Smooth muscle cell (in vitro differentiated cells): Measurements from ENCODE around the gene WDR27. TPM values are rescaled to one million over a fixed set of nuclear protein-coding genes. Genes with fewer than 3 reads are reported as not detected.

Experiments used
- DNase-seq: peaks from one replicate; lab custom pipeline; 2025; ENCODE audit not compliant: unreplicated experiment; lab: John Stamatoyannopoulos, UW
- H2AFZ ChIP-seq: fragments of 200-600 bp; sonication (generic); 2 replicates; pipeline ENCODE4 v1.6.0; 2016; ENCODE audit warnings: antibody characterized with exemption, low read depth, mild to moderate bottlenecking
- H3F3A ChIP-seq: fragments of 200-600 bp; sonication (generic); 2 replicates; pipeline ENCODE4 v1.6.0; 2017; ENCODE audit warnings: antibody characterized with exemption, low read depth
- H3K27ac ChIP-seq: fragments of 200-600 bp; sonication (generic); 2 replicates; pipeline ENCODE4 v1.5.1; 2016; ENCODE audit warnings: low read depth, mild to moderate bottlenecking
- H3K27me3 ChIP-seq: fragments of 200-600 bp; sonication (generic); 2 replicates; pipeline ENCODE4 v1.6.1; 2016; ENCODE audit warnings: low read depth, mild to moderate bottlenecking
- H3K36me3 ChIP-seq: fragments of 200-600 bp; sonication (generic); 2 replicates; pipeline ENCODE4 v1.5.1; 2016; ENCODE audit warnings: low read depth
- H3K4me1 ChIP-seq: fragments of 200-600 bp; sonication (generic); 2 replicates; pipeline ENCODE4 v1.5.1; 2016; ENCODE audit warnings: low read depth
- H3K4me2 ChIP-seq: fragments of 200-600 bp; sonication (generic); 2 replicates; pipeline ENCODE4 v1.6.0; 2016; ENCODE audit warnings: mild to moderate bottlenecking
- H3K4me3 ChIP-seq: fragments of 200-600 bp; sonication (generic); 2 replicates; pipeline ENCODE4 v1.5.1; 2016; ENCODE audit warnings: mild to moderate bottlenecking
- H3K79me2 ChIP-seq: fragments of 200-600 bp; sonication (generic); 2 replicates; pipeline ENCODE4 v1.6.0; 2016; ENCODE audit warnings: low read depth, mild to moderate bottlenecking
- H3K9ac ChIP-seq: fragments of 200-600 bp; sonication (generic); 2 replicates; pipeline ENCODE4 v1.6.0; 2016; ENCODE audit warnings: low read depth
- H3K9me3 ChIP-seq: fragments of 200-600 bp; sonication (generic); replicated peaks from 2 replicates; pipeline ENCODE4 v1.5.1; 2016; ENCODE audit warnings: low read depth
- H4K20me1 ChIP-seq: fragments of 200-600 bp; sonication (generic); 2 replicates; pipeline ENCODE4 v1.6.0; 2016; ENCODE audit warnings: low read depth
- CTCF ChIP-seq: fragments of 200-600 bp; sonication (generic); IDR thresholded peaks from 2 replicates; pipeline ENCODE4 v1.5.1; 2017; ENCODE audit warnings: borderline replicate concordance, mild to moderate bottlenecking, antibody characterized with exemption; ENCODE audit not compliant: insufficient read depth, poor library complexity, severe bottlenecking
- WGBS: methylation state at CpG from one replicate; pipeline ENCODE4 v1.1.7; 2016; ENCODE audit warnings: low lambda C conversion rate; 5-methylcytosine and 5-hydroxymethylcytosine counted together
- polyA plus RNA-seq: library from polyadenylated mRNA; unstranded; fragments of >200 nt; fragmentation: Nextera tagmentation; extraction: Ambion mirVana; gene quantifications from 2 replicates; pipeline ENCODE4 v1.2.1, GENCODE V29; 2016
- total RNA-seq: library from RNA; depleted of rRNA; stranded (reverse); fragments of >200 nt; gene quantifications from 2 replicates; pipeline ENCODE4 v1.2.3, GENCODE V29; 2014

Gene WDR27
- total and polyA plus RNA-seq, 2 experiments from 2014 or later, result 26.0 to 47.0 TPM

- Histone ChIP-seq H3K4me3 (no peak overlapping the region), H3K9me3 (no peaks in the 10 kb centered on the region), H3K79me2 (no peaks in the 10 kb centered on the region), H2AFZ (no peak overlapping the region), H3K36me3 (no peaks in the 10 kb centered on the region), H3K9ac (no peak overlapping the region), H3F3A (no peaks in the 10 kb centered on the region), H3K4me1 (no peaks in the 10 kb centered on the region), H3K27ac (no peak overlapping the region), H3K4me2 (no peak overlapping the region), H4K20me1 (no peaks in the 10 kb centered on the region), H3K27me3 (no peaks in the 10 kb centered on the region)
- 93% methylated on average over 20 of the region's 27 CpGs for WGBS
- no peak for TF ChIP-seq CTCF
- DNase-seq, result no peak
Measured at GRCh38 chr6:169445661-169446581, 255.9 kb downstream of the WDR27 start.

GRCh38 chr6:169445227-169445626, 256.6 kb downstream of the WDR27 start:
- H3K9me3 ChIP-seq, result no peaks in the 10 kb centered on the region
- H3K9ac ChIP-seq, result no peak overlapping the region
- no peaks in the 10 kb centered on the region for H3K36me3 ChIP-seq
- H3K4me1 ChIP-seq, result no peaks in the 10 kb centered on the region
- no peak overlapping the region for H2AFZ ChIP-seq
- no peaks in the 10 kb centered on the region for H3K27me3 ChIP-seq
- TF ChIP-seq CTCF, result peak; percentile 11
- H3F3A ChIP-seq, result no peaks in the 10 kb centered on the region
- H3K4me2 ChIP-seq, result no peak overlapping the region
- no peak for DNase-seq
- 88% methylated on average over 7 of the region's 7 CpGs for WGBS
- H3K4me3 ChIP-seq, result no peak overlapping the region
- H3K27ac ChIP-seq, result no peak overlapping the region
- no peaks in the 10 kb centered on the region for H4K20me1 ChIP-seq
- no peaks in the 10 kb centered on the region for H3K79me2 ChIP-seq

GRCh38 chr6:169441292-169441691, 260.5 kb downstream of the WDR27 start:
- Histone ChIP-seq H3F3A (no peaks in the 10 kb centered on the region), H4K20me1 (no peaks in the 10 kb centered on the region), H3K4me2 (no peak overlapping the region), H3K27ac (no peak overlapping the region), H3K36me3 (no peaks in the 10 kb centered on the region), H3K4me3 (no peak overlapping the region), H3K27me3 (no peaks in the 10 kb centered on the region), H2AFZ (no peak overlapping the region), H3K9ac (no peak overlapping the region), H3K4me1 (no peaks in the 10 kb centered on the region), H3K79me2 (no peaks in the 10 kb centered on the region), H3K9me3 (no peaks in the 10 kb centered on the region)
- 93% methylated on average over 5 of the region's 5 CpGs for WGBS
- TF ChIP-seq CTCF, result no peak
- DNase-seq, result no peak
